ES-I3 (cell line): ENCODE results near the gene SMIM24.
"Not testable (repeated sequence)": the region's sequence is repeated elsewhere in the genome, so short reads cannot be mapped to it uniquely, and the experiment has no call there.

Source experiments
- H3K36me3 ChIP-seq: 2 replicates; pipeline ENCODE4 v1.6.1; 2013; ENCODE audit warnings: mild to moderate bottlenecking, low read length, control low read depth, moderate library complexity; ENCODE audit not compliant: insufficient read depth
- H3K4me1 ChIP-seq: 2 replicates; pipeline ENCODE4 v1.6.1; 2013; ENCODE audit warnings: mild to moderate bottlenecking, control low read depth, low read length; ENCODE audit not compliant: insufficient read depth
- H3K9ac ChIP-seq: 2 replicates; pipeline ENCODE4 v1.6.1; 2013; ENCODE audit warnings: low read depth, mild to moderate bottlenecking, low read length, moderate library complexity
- H3K9me3 ChIP-seq: 2 replicates; pipeline ENCODE4 v1.6.1; 2013; ENCODE audit warnings: mild to moderate bottlenecking, low read length, moderate library complexity; ENCODE audit not compliant: control insufficient read depth, insufficient read depth

SMIM24 gene

DNA sequence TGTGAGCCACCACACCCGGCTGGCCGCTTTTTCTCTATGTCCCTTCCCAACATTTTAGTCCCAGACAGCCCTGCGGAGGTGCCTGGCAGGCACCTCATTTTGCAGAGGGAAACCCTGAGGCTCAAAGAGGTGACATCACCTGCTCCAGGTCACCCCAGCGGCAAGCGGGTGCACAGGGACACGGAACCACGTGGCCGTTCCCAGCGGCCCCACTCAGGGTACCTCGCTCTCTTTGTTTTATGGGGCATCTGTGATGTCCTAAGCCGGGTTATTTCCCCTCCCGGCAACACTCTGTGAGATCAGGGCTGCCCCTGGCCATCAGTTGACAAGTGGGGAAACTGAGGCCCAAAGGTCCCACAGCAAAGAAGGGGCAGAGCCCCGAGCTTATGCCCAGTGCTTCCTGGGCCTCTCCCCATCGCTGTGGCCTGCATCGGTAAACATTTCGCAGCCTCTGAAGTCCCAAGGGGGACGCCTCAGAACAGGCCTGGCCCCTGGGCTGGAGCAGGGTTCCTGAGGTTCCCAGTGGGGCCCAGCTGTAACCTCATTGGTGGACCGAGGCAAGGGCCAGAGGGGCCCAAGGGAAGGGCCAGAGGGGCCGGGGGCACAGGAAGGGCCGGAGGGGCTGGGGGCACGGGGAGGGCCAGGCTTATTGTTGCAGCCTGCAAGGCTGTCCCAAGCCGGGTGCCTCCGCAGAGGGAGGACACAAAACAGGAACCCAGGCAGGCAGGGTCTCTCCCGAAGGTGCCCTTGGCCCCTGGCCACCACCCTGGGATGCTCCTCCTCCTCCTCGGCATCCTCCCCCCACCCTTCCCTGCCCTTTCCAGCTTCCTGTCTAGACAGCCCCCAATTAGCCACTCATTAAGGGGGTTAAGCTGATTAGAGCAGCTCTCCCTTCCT, 39.0 kb downstream of the SMIM24 start:
- no peaks in the 10 kb centered on the region for H3K36me3 ChIP-seq
- peaks cover 10% of the 10 kb centered on the region for H3K4me1 ChIP-seq
- H3K9ac ChIP-seq: no peak overlapping the region
- no peaks in the 10 kb centered on the region for H3K9me3 ChIP-seq

GRCh38 chr19:3440082-3440481, 40.2 kb downstream of the SMIM24 start:
- H3K9me3 ChIP-seq: no peaks in the 10 kb centered on the region
- no peak overlapping the region for H3K9ac ChIP-seq
- peaks cover 10% of the 10 kb centered on the region for H3K4me1 ChIP-seq
- H3K36me3 ChIP-seq: no peaks in the 10 kb centered on the region

- Histone ChIP-seq H3K4me1 (no peaks in the 10 kb centered on the region), H3K9me3 (no peaks in the 10 kb centered on the region), H3K36me3 (no peaks in the 10 kb centered on the region), H3K9ac (peak overlapping the region; percentile 75)
Observed at GRCh38 chr19:3434630-3435553, 45.4 kb downstream of the SMIM24 start.

GRCh38 chr19:3433805-3434540, 46.4 kb downstream of the SMIM24 start:
- H3K9ac ChIP-seq: peak overlapping the region; percentile 75; the same call in 1 of the 2 replicates
- no peaks in the 10 kb centered on the region for H3K4me1 ChIP-seq
- no peaks in the 10 kb centered on the region for H3K9me3 ChIP-seq
- no peaks in the 10 kb centered on the region for H3K36me3 ChIP-seq

DNA sequence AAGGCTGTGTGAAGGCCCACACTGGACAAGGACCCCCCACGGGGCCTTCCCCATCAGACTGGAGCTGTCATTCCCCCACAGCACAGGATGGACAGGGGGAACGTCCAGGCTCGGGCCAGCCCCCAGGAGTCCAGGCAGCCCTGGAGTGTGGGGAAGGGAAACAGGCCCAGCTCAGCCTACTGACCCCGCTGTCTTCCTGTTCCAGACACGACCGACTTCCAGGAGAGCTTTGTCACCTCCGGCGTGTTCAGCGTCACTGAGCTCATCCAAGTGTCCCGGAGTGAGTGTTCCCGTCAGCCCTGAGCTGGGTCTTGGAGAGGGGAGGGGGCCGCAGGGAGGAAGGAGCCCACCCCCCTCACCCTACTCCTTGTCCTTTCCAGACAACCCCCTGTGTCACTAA, 47.0 kb downstream of the SMIM24 start:
- no peak overlapping the region for H3K9ac ChIP-seq
- H3K4me1 ChIP-seq: no peaks in the 10 kb centered on the region; the same call in 1 of the 2 replicates
- no peaks in the 10 kb centered on the region for H3K9me3 ChIP-seq
- H3K36me3 ChIP-seq: no peaks in the 10 kb centered on the region

DNA sequence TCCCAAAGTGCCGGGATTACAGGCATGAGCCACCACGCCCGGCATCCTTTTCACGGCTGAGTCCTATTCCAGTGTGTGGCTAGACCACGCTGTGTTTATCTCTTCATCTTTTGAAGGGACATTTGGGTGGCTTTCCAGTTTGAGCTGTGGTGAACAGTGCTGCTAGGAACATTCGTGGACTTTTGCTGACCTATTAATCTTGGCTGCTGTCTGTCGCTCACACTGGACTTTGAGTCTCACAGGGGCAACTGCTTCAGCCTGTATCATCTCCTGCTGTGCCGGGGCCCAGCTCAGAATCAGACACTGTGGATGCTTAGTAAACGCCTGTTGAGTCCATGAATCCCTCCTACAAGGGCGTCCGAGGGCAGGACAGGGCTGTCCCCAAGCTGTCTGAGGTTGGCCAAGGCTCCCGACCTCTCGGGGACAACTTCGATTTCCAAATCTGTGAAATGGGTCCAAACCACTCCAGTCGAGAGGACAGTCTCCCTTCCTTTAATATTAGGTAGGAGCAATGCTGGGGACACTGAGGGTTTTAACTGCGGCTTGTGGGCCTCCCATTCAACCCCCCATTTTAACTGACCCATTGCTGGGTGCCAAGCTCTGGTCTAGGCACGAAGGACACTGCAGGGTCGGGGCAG, 48.4 kb downstream of the SMIM24 start:
- Histone ChIP-seq H3K4me1 (no peaks in the 10 kb centered on the region; the same call in 1 of the 2 replicates), H3K9me3 (no peaks in the 10 kb centered on the region), H3K9ac (no peak overlapping the region), H3K36me3 (no peaks in the 10 kb centered on the region)

GRCh38 chr19:3430366-3430680, 50.0 kb downstream of the SMIM24 start:
- H3K9ac ChIP-seq, H3K36me3 ChIP-seq, H3K9me3 ChIP-seq, H3K4me1 ChIP-seq: not testable (repeated sequence)

DNA sequence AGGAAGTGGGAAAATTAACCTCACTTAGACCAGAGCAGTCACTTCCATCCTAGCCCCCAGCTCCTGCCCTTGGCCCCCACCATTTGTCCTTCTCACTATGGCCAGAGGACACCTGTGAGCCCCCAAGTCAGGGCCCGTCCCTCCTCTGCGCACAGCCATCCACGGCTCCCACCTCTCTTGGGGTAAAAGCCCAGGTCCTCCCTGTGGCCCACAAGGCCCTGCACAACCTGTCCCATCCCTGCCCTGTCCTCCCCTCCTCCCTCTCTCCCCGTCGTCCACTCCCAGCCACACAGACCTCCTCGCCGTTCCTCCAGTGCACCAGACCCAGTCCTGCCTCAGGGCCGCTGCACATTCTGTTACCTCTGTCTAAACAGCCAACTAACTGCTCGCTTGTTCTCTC, 53.9 kb downstream of the SMIM24 start:
- Histone ChIP-seq H3K4me1 (no peaks in the 10 kb centered on the region; the same call in 1 of the 2 replicates), H3K9ac (no peak overlapping the region), H3K36me3 (no peaks in the 10 kb centered on the region), H3K9me3 (no peaks in the 10 kb centered on the region)
